Karpas-422 (cell line): ENCODE measurements around the gene GBF1. TPM values are rescaled to one million over a fixed set of nuclear protein-coding genes. Genes with fewer than 3 reads are reported as not detected.

Experiments
- DNase-seq: peaks from one replicate; pipeline ENCODE4 v3.0.0-alpha.2; 2015
- H2AFZ ChIP-seq: fragments of 200-600 bp; sonication (generic); 2 replicates; pipeline ENCODE4 v1.6.1; 2014; ENCODE audit warnings: antibody characterized with exemption, low read length, mixed read lengths
- H3K27ac ChIP-seq: fragments of 200-600 bp; sonication (generic); 2 replicates; pipeline ENCODE4 v1.5.1; 2014; ENCODE audit warnings: mild to moderate bottlenecking, low read length, moderate library complexity
- H3K27me3 ChIP-seq: fragments of 200-600 bp; sonication (generic); 2 replicates; pipeline ENCODE4 v1.6.1; 2014; ENCODE audit warnings: low read length, mixed read lengths
- H3K36me3 ChIP-seq: fragments of 200-600 bp; sonication (generic); 2 replicates; pipeline ENCODE4 v1.6.1; 2014; ENCODE audit warnings: low read length, mixed read lengths; ENCODE audit not compliant: insufficient read depth
- H3K4me1 ChIP-seq: fragments of 200-600 bp; sonication (generic); 2 replicates; pipeline ENCODE4 v1.6.1; 2014; ENCODE audit warnings: mild to moderate bottlenecking, low read length, mixed read lengths
- H3K4me2 ChIP-seq: fragments of 200-600 bp; sonication (generic); 2 replicates; pipeline ENCODE4 v1.6.1; 2014; ENCODE audit warnings: low read length, low read depth, mild to moderate bottlenecking; ENCODE audit not compliant: poor library complexity, severe bottlenecking
- H3K4me3 ChIP-seq: fragments of 200-600 bp; sonication (generic); 2 replicates; pipeline ENCODE4 v1.5.1; 2014; ENCODE audit warnings: mild to moderate bottlenecking, antibody characterized with exemption, low read length, mixed read lengths
- H3K79me2 ChIP-seq: fragments of 200-600 bp; sonication (generic); 2 replicates; pipeline ENCODE4 v1.6.1; 2014; ENCODE audit warnings: mild to moderate bottlenecking, low read length, mixed read lengths
- H3K9ac ChIP-seq: fragments of 200-600 bp; sonication (generic); 2 replicates; pipeline ENCODE4 v1.6.0; 2014; ENCODE audit warnings: low read length
- H3K9me2 ChIP-seq: fragments of 200-600 bp; sonication (generic), shearing (Covaris generic); replicated peaks from 2 replicates; pipeline ENCODE4 v1.6.0; 2014; ENCODE audit warnings: mild to moderate bottlenecking, low read length, moderate library complexity; ENCODE audit not compliant: insufficient read depth
- H3K9me3 ChIP-seq: fragments of 300-700, 200-600 bp; sonication (generic); 2 replicates; pipeline ENCODE4 v1.6.1; 2014; ENCODE audit warnings: low read length, mixed read lengths
- H4K20me1 ChIP-seq: fragments of 200-600 bp; sonication (generic); 2 replicates; pipeline ENCODE4 v1.6.1; 2014; ENCODE audit warnings: mild to moderate bottlenecking, antibody characterized with exemption, low read length, low read depth; ENCODE audit not compliant: insufficient read depth
- total RNA-seq: library from RNA; depleted of rRNA; stranded (reverse); fragments of >200 nt; shearing (Covaris generic); gene quantifications from 2 replicates; pipeline ENCODE4 v1.2.3, GENCODE V29; 2014; ENCODE audit warnings: low replicate concordance

Gene GBF1
- total RNA-seq, 1 experiment from 2014 or later = 7.6 TPM

GRCh38 chr10:102398172-102399020, 153.1 kb downstream of the GBF1 start:
- H3K9me3 ChIP-seq = no peaks in the 10 kb centered on the region
- no peak for DNase-seq
- peak overlapping the region; percentile 69; the same call in 1 of the 2 replicates for H3K4me3 ChIP-seq
- no peaks in the 10 kb centered on the region for H3K79me2 ChIP-seq
- no peaks in the 10 kb centered on the region for H3K36me3 ChIP-seq
- peak overlapping the region; percentile 61; the same call in 1 of the 2 replicates for H3K9ac ChIP-seq
- no peaks in the 10 kb centered on the region for H4K20me1 ChIP-seq
- H2AFZ ChIP-seq = no peak overlapping the region
- no peak overlapping the region for H3K27ac ChIP-seq
- no peaks in the 10 kb centered on the region for H3K9me2 ChIP-seq
- H3K4me2 ChIP-seq = peak overlapping the region; percentile 64
- peaks cover 27% of the 10 kb centered on the region for H3K4me1 ChIP-seq
- no peaks in the 10 kb centered on the region for H3K27me3 ChIP-seq

DNA sequence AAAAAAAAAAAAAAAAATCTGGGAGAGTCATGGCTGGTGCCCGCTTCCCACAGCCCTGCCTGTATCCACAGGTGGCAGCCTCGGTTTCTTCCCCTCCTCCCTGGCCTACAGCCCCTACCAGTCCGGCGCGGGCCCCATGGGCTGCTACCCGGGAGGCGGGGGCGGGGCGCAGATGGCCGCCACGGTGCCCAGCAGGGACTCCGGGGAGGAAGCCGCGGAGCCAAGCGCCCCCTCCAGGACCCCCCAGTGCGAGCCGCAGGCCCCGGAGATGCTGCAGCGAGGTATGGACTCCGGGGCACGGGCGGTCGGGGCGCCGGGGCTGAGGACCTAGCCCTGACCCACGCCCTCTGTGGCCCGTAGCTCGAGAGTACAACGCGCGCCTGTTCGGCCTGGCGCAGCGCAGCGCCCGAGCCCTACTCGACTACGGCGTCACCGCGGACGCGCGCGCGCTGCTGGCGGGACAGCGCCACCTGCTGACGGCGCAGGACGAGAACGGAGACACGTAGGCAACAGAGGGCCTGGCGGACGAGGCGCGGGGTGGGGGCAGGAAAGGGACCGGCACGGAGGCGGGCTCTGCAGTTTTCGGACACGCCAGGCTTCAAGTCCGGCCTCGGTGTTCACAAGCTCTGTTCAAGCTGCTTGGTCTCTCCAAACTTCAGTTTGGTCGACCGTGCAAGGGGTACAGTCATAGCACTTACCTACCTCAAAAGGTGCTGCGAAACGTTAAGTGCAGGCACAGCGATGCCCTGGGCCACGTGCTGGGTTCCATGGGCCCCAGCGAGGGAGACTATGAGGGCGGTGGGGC, 154.1 kb downstream of the GBF1 start:
- DNase-seq = peak; percentile 90
- Histone ChIP-seq H3K9ac (peak overlapping the region; percentile 61), H2AFZ (no peak overlapping the region; the same call in 1 of the 2 replicates), H3K27ac (no peak overlapping the region), H3K9me2 (no peaks in the 10 kb centered on the region), H3K4me3 (peak overlapping the region; percentile 69), H3K36me3 (no peaks in the 10 kb centered on the region), H3K4me2 (peak overlapping the region; percentile 64), H3K9me3 (no peaks in the 10 kb centered on the region), H4K20me1 (no peaks in the 10 kb centered on the region), H3K79me2 (no peaks in the 10 kb centered on the region), H3K27me3 (no peaks in the 10 kb centered on the region), H3K4me1 (peaks cover 23% of the 10 kb centered on the region)

DNA sequence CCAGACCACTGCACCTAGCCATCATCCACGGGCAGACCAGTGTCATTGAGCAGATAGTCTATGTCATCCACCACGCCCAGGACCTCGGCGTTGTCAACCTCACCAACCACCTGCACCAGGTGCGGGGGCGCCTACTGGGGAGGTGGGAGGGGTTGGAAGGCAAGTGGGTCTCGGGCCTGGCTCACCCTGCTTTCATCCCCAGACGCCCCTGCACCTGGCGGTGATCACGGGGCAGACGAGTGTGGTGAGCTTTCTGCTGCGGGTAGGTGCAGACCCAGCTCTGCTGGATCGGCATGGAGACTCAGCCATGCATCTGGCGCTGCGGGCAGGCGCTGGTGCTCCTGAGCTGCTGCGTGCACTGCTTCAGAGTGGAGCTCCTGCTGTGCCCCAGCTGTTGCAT, 154.7 kb downstream of the GBF1 start:
- Histone ChIP-seq H3K4me3 (peak overlapping the region; percentile 69; the same call in 1 of the 2 replicates), H3K9me2 (no peaks in the 10 kb centered on the region), H3K79me2 (no peaks in the 10 kb centered on the region), H3K36me3 (no peaks in the 10 kb centered on the region), H3K9ac (peak overlapping the region; percentile 61; the same call in 1 of the 2 replicates), H4K20me1 (no peaks in the 10 kb centered on the region), H3K9me3 (no peaks in the 10 kb centered on the region), H3K27ac (no peak overlapping the region), H3K4me1 (peaks cover 16% of the 10 kb centered on the region), H3K4me2 (peak overlapping the region; percentile 64), H3K27me3 (no peaks in the 10 kb centered on the region), H2AFZ (no peak overlapping the region)
- DNase-seq = no peak

- Histone ChIP-seq H3K27me3 (no peaks in the 10 kb centered on the region), H3K9ac (no peak overlapping the region), H3K27ac (no peak overlapping the region), H3K9me2 (no peaks in the 10 kb centered on the region), H3K9me3 (no peaks in the 10 kb centered on the region), H3K36me3 (no peaks in the 10 kb centered on the region), H3K4me1 (peaks cover 14% of the 10 kb centered on the region), H4K20me1 (no peaks in the 10 kb centered on the region), H3K79me2 (no peaks in the 10 kb centered on the region), H3K4me3 (no peak overlapping the region), H3K4me2 (no peak overlapping the region), H2AFZ (no peak overlapping the region)
- DNase-seq = no peak
Measured at GRCh38 chr10:102400598-102401341, 155.4 kb downstream of the GBF1 start.

GRCh38 chr10:102401342-102401654, 156.0 kb downstream of the GBF1 start:
- peaks cover 8% of the 10 kb centered on the region for H3K4me1 ChIP-seq
- no peaks in the 10 kb centered on the region for H3K79me2 ChIP-seq
- H3K9ac ChIP-seq = no peak overlapping the region
- H3K27me3 ChIP-seq = no peaks in the 10 kb centered on the region
- H3K9me3 ChIP-seq = no peaks in the 10 kb centered on the region
- H2AFZ ChIP-seq = no peak overlapping the region
- H3K4me2 ChIP-seq = no peak overlapping the region
- H4K20me1 ChIP-seq = no peaks in the 10 kb centered on the region
- no peaks in the 10 kb centered on the region for H3K9me2 ChIP-seq
- H3K27ac ChIP-seq = no peak overlapping the region
- H3K36me3 ChIP-seq = no peaks in the 10 kb centered on the region
- no peak overlapping the region for H3K4me3 ChIP-seq
- DNase-seq = no peak

- H3K9ac ChIP-seq = no peak overlapping the region
- no peak for DNase-seq
- no peak overlapping the region for H2AFZ ChIP-seq
- no peak overlapping the region for H3K27ac ChIP-seq
- H3K4me2 ChIP-seq = no peak overlapping the region
- H4K20me1 ChIP-seq = no peaks in the 10 kb centered on the region
- no peaks in the 10 kb centered on the region for H3K27me3 ChIP-seq
- H3K4me1 ChIP-seq = peaks cover 4% of the 10 kb centered on the region
- no peak overlapping the region for H3K4me3 ChIP-seq
- H3K9me3 ChIP-seq = no peaks in the 10 kb centered on the region
- H3K79me2 ChIP-seq = no peaks in the 10 kb centered on the region
- H3K36me3 ChIP-seq = no peaks in the 10 kb centered on the region
- H3K9me2 ChIP-seq = no peaks in the 10 kb centered on the region
Measured at GRCh38 chr10:102401735-102402511, 156.6 kb downstream of the GBF1 start.

DNA sequence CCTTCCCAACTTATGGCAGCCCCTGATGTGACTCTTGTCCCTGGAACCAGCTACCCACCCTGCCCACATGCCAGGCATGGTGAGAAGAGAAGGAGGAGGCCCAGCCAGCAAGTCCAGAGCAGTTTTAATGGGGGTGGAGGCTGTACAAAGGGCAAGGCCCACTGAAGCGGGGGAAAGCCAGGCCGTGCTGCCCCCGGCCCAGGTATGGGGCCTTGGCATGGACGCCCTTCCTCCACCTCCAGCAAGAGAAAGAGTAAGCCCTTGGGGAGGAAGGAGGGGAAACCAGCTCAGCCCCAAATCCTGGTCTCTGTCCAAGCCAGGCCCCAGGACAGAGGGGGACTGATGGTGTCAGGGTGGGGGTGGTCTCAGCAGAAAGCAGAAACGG, 157.2 kb downstream of the GBF1 start:
- Histone ChIP-seq H3K4me1 (peaks cover 4% of the 10 kb centered on the region), H4K20me1 (no peaks in the 10 kb centered on the region), H3K27ac (no peak overlapping the region), H2AFZ (no peak overlapping the region), H3K9ac (no peak overlapping the region), H3K36me3 (no peaks in the 10 kb centered on the region), H3K27me3 (no peaks in the 10 kb centered on the region), H3K79me2 (no peaks in the 10 kb centered on the region), H3K9me2 (no peaks in the 10 kb centered on the region), H3K4me3 (no peak overlapping the region), H3K4me2 (no peak overlapping the region), H3K9me3 (no peaks in the 10 kb centered on the region)
- no peak for DNase-seq
